GM06990 (cell line): ENCODE results near the gene RRP9.
"Not testable (repeated sequence)": the region's sequence is repeated elsewhere in the genome, so short reads cannot be mapped to it uniquely, and the experiment has no call there.

Experiments used
- DNase-seq: peaks from one replicate; pipeline ENCODE4 v3.0.0-alpha.2; 2011; ENCODE audit not compliant: insufficient read length; ENCODE audit errors: extremely low read depth
- H3K27me3 ChIP-seq: replicated peaks from 2 replicates; pipeline ENCODE4 v1.6.0; 2011; ENCODE audit warnings: low read length; ENCODE audit not compliant: control insufficient read depth, insufficient read depth
- H3K36me3 ChIP-seq: 2 replicates; pipeline ENCODE4 v1.5.1; 2011; ENCODE audit warnings: low read length; ENCODE audit not compliant: control insufficient read depth, insufficient read depth
- H3K4me3 ChIP-seq: replicated peaks from 2 replicates; pipeline ENCODE4 v1.5.1; 2011; ENCODE audit warnings: low read depth, mild to moderate bottlenecking, control low read depth, low read length
- CTCF ChIP-seq: IDR thresholded peaks from 2 replicates; pipeline ENCODE4 v1.5.1; 2011; ENCODE audit warnings: low read length, control low read depth, mild to moderate bottlenecking, inconsistent platforms; ENCODE audit not compliant: insufficient read depth, poor library complexity, severe bottlenecking

Gene RRP9

GRCh38 chr3:51929420-51930003 lies 12.2 kb downstream of the RRP9 start:
- no peak overlapping the region for H3K4me3 ChIP-seq
- H3K27me3 ChIP-seq, result no peaks in the 10 kb centered on the region
- no peak for TF ChIP-seq CTCF
- DNase-seq, result no peak
- peaks cover 17% of the 10 kb centered on the region for H3K36me3 ChIP-seq

GRCh38 chr3:51928981-51929380 lies 12.7 kb downstream of the RRP9 start:
- not testable (repeated sequence) for H3K4me3 ChIP-seq, DNase-seq, H3K27me3 ChIP-seq
- peaks cover 13% of the 10 kb centered on the region for H3K36me3 ChIP-seq

GRCh38 chr3:51928438-51928837 lies 13.3 kb downstream of the RRP9 start:
- no peak for DNase-seq
- TF ChIP-seq CTCF, result no peak
- Histone ChIP-seq H3K36me3 (peaks cover 8% of the 10 kb centered on the region), H3K27me3 (no peaks in the 10 kb centered on the region), H3K4me3 (no peak overlapping the region)

- no peak for TF ChIP-seq CTCF
- Histone ChIP-seq H3K36me3 (no peaks in the 10 kb centered on the region; the same call in 1 of the 2 replicates), H3K4me3 (no peak overlapping the region), H3K27me3 (no peaks in the 10 kb centered on the region)
- no peak for DNase-seq
Observed at GRCh38 chr3:51927061-51927977, 14.4 kb downstream of the RRP9 start.

GRCh38 chr3:51921081-51921578 lies 20.6 kb downstream of the RRP9 start:
- TF ChIP-seq CTCF, result no peak
- H3K36me3 ChIP-seq, result no peaks in the 10 kb centered on the region
- no peaks in the 10 kb centered on the region for H3K27me3 ChIP-seq
- H3K4me3 ChIP-seq, result no peak overlapping the region
- no peak for DNase-seq

- H3K27me3 ChIP-seq, result no peaks in the 10 kb centered on the region
- no peaks in the 10 kb centered on the region for H3K36me3 ChIP-seq
- TF ChIP-seq CTCF, result no peak
- no peak overlapping the region for H3K4me3 ChIP-seq
- no peak for DNase-seq
Observed at GRCh38 chr3:51916418-51916817, 25.3 kb downstream of the RRP9 start.
